T-helper 2 cell treated with Interferon-gamma antibody and Interleukin-4, amounts not matched to agents 5 μg/mL and 100 μg/mL, for 36 hours (primary cell): ENCODE data around the gene DMGDH.

Experiments used
- DNase-seq: peaks from one replicate; pipeline ENCODE4 v3.0.0; 2021; ENCODE audit warnings: low spot score
- H3K27ac Mint-ChIP-seq: one replicate; pipeline ENCODE4 v1.8.0; 2021; ENCODE audit warnings: mild to moderate bottlenecking, mixed read lengths
- H3K27me3 Mint-ChIP-seq: one replicate; pipeline ENCODE4 v1.8.0; 2021; ENCODE audit warnings: low read depth, mixed read lengths
- H3K36me3 Mint-ChIP-seq: one replicate; pipeline ENCODE4 v1.8.0; 2021; ENCODE audit warnings: low read depth, mixed read lengths
- H3K4me1 Mint-ChIP-seq: one replicate; pipeline ENCODE4 v1.8.0; 2021; ENCODE audit warnings: low read depth, mixed read lengths
- H3K4me3 Mint-ChIP-seq: one replicate; pipeline ENCODE4 v1.8.0; 2022; ENCODE audit warnings: mild to moderate bottlenecking, moderate library complexity, mixed read lengths
- H3K9me3 Mint-ChIP-seq: one replicate; pipeline ENCODE4 v1.8.0; 2021; ENCODE audit warnings: mixed read lengths

DMGDH gene

GRCh38 chr5:79069488-79070349, at the start of gene DMGDH, which contains the start of gene BHMT2:
DMGDH (minus strand) TSS chr5:79069674; CDS start chr5:79069620, 54 bp downstream.
BHMT2 (plus strand) TSS chr5:79069767; CDS start chr5:79069783, 16 bp downstream.
- no peak within 1 kb of the TSS for H3K27ac Mint-ChIP-seq
- peaks cover 41% of the 10 kb centered on the region for H3K27me3 Mint-ChIP-seq
- no peak within 1 kb of the TSS for H3K4me3 Mint-ChIP-seq
- no peaks in the 10 kb centered on the region for H3K36me3 Mint-ChIP-seq
- H3K9me3 Mint-ChIP-seq = no peaks in the 10 kb centered on the region
- DNase-seq = no peak
- no peaks in the 10 kb centered on the region for H3K4me1 Mint-ChIP-seq

GRCh38 chr5:79112703-79113058, 43.2 kb upstream of the DMGDH start:
- no peak overlapping the region for H3K27ac Mint-ChIP-seq
- peaks cover 64% of the 10 kb centered on the region for H3K27me3 Mint-ChIP-seq
- H3K9me3 Mint-ChIP-seq = no peaks in the 10 kb centered on the region
- no peaks in the 10 kb centered on the region for H3K4me1 Mint-ChIP-seq
- no peak overlapping the region for H3K4me3 Mint-ChIP-seq
- no peak for DNase-seq
- H3K36me3 Mint-ChIP-seq = no peaks in the 10 kb centered on the region

GRCh38 chr5:79111960-79112702, 42.7 kb upstream of the DMGDH start:
- Mint-ChIP-seq H3K4me1 (peaks cover 2% of the 10 kb centered on the region), H3K27ac (no peak overlapping the region), H3K36me3 (no peaks in the 10 kb centered on the region), H3K4me3 (no peak overlapping the region), H3K27me3 (peaks cover 69% of the 10 kb centered on the region), H3K9me3 (no peaks in the 10 kb centered on the region)
- no peak for DNase-seq

GRCh38 chr5:79111387-79111959, 42.0 kb upstream of the DMGDH start, which contains the start of gene BHMT:
BHMT (plus strand) TSS chr5:79111809; CDS start chr5:79111886, 77 bp downstream.
- Mint-ChIP-seq H3K27ac (no peak within 1 kb of the TSS), H3K27me3 (peaks cover 76% of the 10 kb centered on the region), H3K4me1 (peaks cover 5% of the 10 kb centered on the region), H3K4me3 (no peak within 1 kb of the TSS), H3K36me3 (no peaks in the 10 kb centered on the region), H3K9me3 (no peaks in the 10 kb centered on the region)
- no peak for DNase-seq

GRCh38 chr5:79109527-79110492, 40.3 kb upstream of the DMGDH start:
- no peak overlapping the region for H3K4me3 Mint-ChIP-seq
- H3K9me3 Mint-ChIP-seq = no peaks in the 10 kb centered on the region
- H3K4me1 Mint-ChIP-seq = peaks cover 5% of the 10 kb centered on the region
- DNase-seq = no peak
- H3K36me3 Mint-ChIP-seq = no peaks in the 10 kb centered on the region
- no peak overlapping the region for H3K27ac Mint-ChIP-seq
- H3K27me3 Mint-ChIP-seq = peaks cover 75% of the 10 kb centered on the region

- DNase-seq = no peak
- Mint-ChIP-seq H3K9me3 (no peaks in the 10 kb centered on the region), H3K4me1 (peaks cover 5% of the 10 kb centered on the region), H3K27ac (no peak overlapping the region), H3K4me3 (no peak overlapping the region), H3K36me3 (no peaks in the 10 kb centered on the region), H3K27me3 (peaks cover 76% of the 10 kb centered on the region)
Observed at GRCh38 chr5:79108792-79109191, 39.3 kb upstream of the DMGDH start.

GRCh38 chr5:79108086-79108485, 38.6 kb upstream of the DMGDH start:
- Mint-ChIP-seq H3K27me3 (peaks cover 71% of the 10 kb centered on the region), H3K36me3 (no peaks in the 10 kb centered on the region), H3K27ac (no peak overlapping the region), H3K9me3 (no peaks in the 10 kb centered on the region), H3K4me1 (peaks cover 5% of the 10 kb centered on the region), H3K4me3 (no peak overlapping the region)
- no peak for DNase-seq

- no peak overlapping the region for H3K4me3 Mint-ChIP-seq
- H3K9me3 Mint-ChIP-seq = no peaks in the 10 kb centered on the region
- peaks cover 62% of the 10 kb centered on the region for H3K27me3 Mint-ChIP-seq
- no peak overlapping the region for H3K27ac Mint-ChIP-seq
- no peaks in the 10 kb centered on the region for H3K36me3 Mint-ChIP-seq
- no peak for DNase-seq
- peaks cover 5% of the 10 kb centered on the region for H3K4me1 Mint-ChIP-seq
Observed at GRCh38 chr5:79107020-79107796, 37.7 kb upstream of the DMGDH start.

- Mint-ChIP-seq H3K36me3 (no peaks in the 10 kb centered on the region), H3K27me3 (peaks cover 49% of the 10 kb centered on the region), H3K27ac (no peak overlapping the region), H3K4me3 (no peak overlapping the region), H3K4me1 (peaks cover 5% of the 10 kb centered on the region), H3K9me3 (no peaks in the 10 kb centered on the region)
- DNase-seq = no peak
Observed at GRCh38 chr5:79105868-79106267, 36.4 kb upstream of the DMGDH start.

- Mint-ChIP-seq H3K27ac (no peak overlapping the region), H3K4me3 (no peak overlapping the region), H3K9me3 (no peaks in the 10 kb centered on the region), H3K36me3 (no peaks in the 10 kb centered on the region), H3K4me1 (no peaks in the 10 kb centered on the region), H3K27me3 (peaks cover 5% of the 10 kb centered on the region)
- no peak for DNase-seq
Observed at GRCh38 chr5:79093762-79094161, 24.3 kb upstream of the DMGDH start.

- no peaks in the 10 kb centered on the region for H3K4me1 Mint-ChIP-seq
- H3K27ac Mint-ChIP-seq = no peak overlapping the region
- H3K36me3 Mint-ChIP-seq = no peaks in the 10 kb centered on the region
- H3K9me3 Mint-ChIP-seq = no peaks in the 10 kb centered on the region
- no peak overlapping the region for H3K4me3 Mint-ChIP-seq
- peaks cover 5% of the 10 kb centered on the region for H3K27me3 Mint-ChIP-seq
- DNase-seq = no peak
Observed at GRCh38 chr5:79091064-79091463, 21.6 kb upstream of the DMGDH start.

- Mint-ChIP-seq H3K27ac (no peak overlapping the region), H3K36me3 (no peaks in the 10 kb centered on the region), H3K4me3 (no peak overlapping the region), H3K27me3 (peaks cover 6% of the 10 kb centered on the region), H3K4me1 (no peaks in the 10 kb centered on the region), H3K9me3 (no peaks in the 10 kb centered on the region)
- no peak for DNase-seq
Observed at GRCh38 chr5:79088507-79088906, 19.0 kb upstream of the DMGDH start.

- Mint-ChIP-seq H3K4me3 (no peak overlapping the region), H3K4me1 (no peaks in the 10 kb centered on the region), H3K27me3 (peaks cover 6% of the 10 kb centered on the region), H3K36me3 (no peaks in the 10 kb centered on the region), H3K9me3 (no peaks in the 10 kb centered on the region), H3K27ac (no peak overlapping the region)
- DNase-seq = no peak
Observed at GRCh38 chr5:79086116-79086515, 16.6 kb upstream of the DMGDH start.
